Spinal cord (tissue), 10 donors: ENCODE results near the gene RAET1L. TPM values are rescaled to one million over a fixed set of nuclear protein-coding genes. Genes with fewer than 3 reads are reported as not detected.
"Not testable (repeated sequence)": the region's sequence is repeated elsewhere in the genome, so short reads cannot be mapped to it uniquely, and the experiment has no call there.

Source experiments
- DNase-seq, 6 donors: peaks; one replicate each; pipeline versions ENCODE4 v3.0.0 to v3.0.0-alpha.2; 2013 to 2015; ENCODE audit warnings: low spot score in 6 of 6, low read depth in 4 of 6
- H3K27ac ChIP-seq: one replicate; pipeline ENCODE4 v1.5.1; 2013; ENCODE audit warnings: low read depth, low read length, control low read depth
- H3K27me3 ChIP-seq: one replicate; pipeline ENCODE4 v1.6.1; 2013; ENCODE audit warnings: low read length; ENCODE audit not compliant: control insufficient read depth, insufficient read depth
- H3K36me3 ChIP-seq: one replicate; pipeline ENCODE4 v1.6.1; 2013; ENCODE audit warnings: low read length; ENCODE audit not compliant: control insufficient read depth, insufficient read depth
- H3K4me1 ChIP-seq: one replicate; pipeline ENCODE4 v1.6.1; 2013; ENCODE audit warnings: low read length; ENCODE audit not compliant: control insufficient read depth, insufficient read depth
- H3K4me3 ChIP-seq: one replicate; pipeline ENCODE4 v1.5.1; 2013; ENCODE audit warnings: low read depth, low read length, control low read depth
- H3K9me3 ChIP-seq: one replicate; pipeline ENCODE4 v1.6.1; 2013; ENCODE audit warnings: low read length; ENCODE audit not compliant: control insufficient read depth, insufficient read depth
- WGBS: methylation state at CpG from one replicate; pipeline ENCODE4 v1.1.5; 2013; ENCODE audit warnings: missing lambda C conversion rate; ENCODE audit not compliant: insufficient coverage; 5-methylcytosine and 5-hydroxymethylcytosine counted together
- polyA plus RNA-seq, 2 donors: library from polyadenylated mRNA; unstranded; fragments of 120-200 nt; gene quantifications; one replicate each; pipeline ENCODE4 v1.2.1, GENCODE V29; 2013; ENCODE audit not compliant: insufficient read length in 2 of 2
- total RNA-seq, 2 donors: library from RNA; depleted of rRNA in 1 of 2; stranded (reverse); fragments of 120-200 nt in 1 of 2; fragments of >200 nt in 1 of 2; gene quantifications; one replicate each; pipeline versions ENCODE4 v1.2.3 to v1.2.4, GENCODE V29; 2013 to 2014
- donor health status: healthy.

RAET1L gene
- total and polyA plus RNA-seq, 4 donors = not detected

DNA sequence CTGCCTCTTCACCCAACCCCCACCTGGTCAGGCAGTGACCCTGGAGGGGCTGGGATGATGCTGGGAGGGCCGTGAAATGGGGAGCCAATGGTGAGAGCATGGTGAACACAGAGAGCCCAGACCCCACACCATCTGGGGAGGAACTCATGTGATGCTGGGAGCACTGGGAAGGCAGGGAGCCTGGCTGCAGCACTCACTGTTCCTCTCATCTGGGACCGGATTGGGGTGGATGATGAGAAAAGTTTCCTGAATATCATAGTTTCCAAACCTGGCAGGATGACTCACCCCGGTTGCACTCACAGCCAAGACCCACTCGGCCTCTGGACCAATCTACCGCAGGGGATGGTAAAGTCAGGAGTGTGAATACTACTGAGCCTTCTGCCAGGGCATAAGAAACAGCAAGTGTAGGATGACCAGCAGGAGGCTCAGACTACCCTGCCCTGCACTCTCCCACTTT, 39.8 kb downstream of the RAET1L start:
- Histone ChIP-seq H3K4me3 (no peak overlapping the region), H3K9me3 (peaks cover 4% of the 10 kb centered on the region), H3K27me3 (peaks cover 91% of the 10 kb centered on the region), H3K36me3 (no peaks in the 10 kb centered on the region), H3K4me1 (peaks cover 11% of the 10 kb centered on the region), H3K27ac (no peak overlapping the region)
- no peak for DNase-seq
- WGBS = 4% methylated on average over 4 of the region's 5 CpGs

DNA sequence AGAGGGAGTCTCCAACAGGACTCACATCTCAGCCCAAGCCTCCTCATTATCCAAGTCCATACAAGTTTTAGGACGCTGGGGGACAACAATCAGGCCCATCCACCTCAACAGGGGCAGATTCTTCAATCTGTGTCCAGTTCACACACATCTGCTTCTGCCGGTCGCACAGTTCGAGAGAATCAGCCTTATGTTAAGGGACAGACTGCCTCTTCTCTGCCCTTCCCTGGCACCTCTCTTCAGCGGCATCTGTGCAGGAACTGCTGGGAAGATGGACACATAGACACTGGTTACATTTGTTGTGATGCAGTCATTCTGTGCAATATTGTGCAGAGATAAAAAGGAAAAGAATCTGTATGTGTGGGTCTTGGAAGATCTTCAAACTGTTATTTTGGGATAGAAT, 40.6 kb downstream of the RAET1L start:
- no peaks in the 10 kb centered on the region for H3K36me3 ChIP-seq
- H3K9me3 ChIP-seq = peaks cover 4% of the 10 kb centered on the region
- H3K27ac ChIP-seq = no peak overlapping the region
- WGBS = 23% methylated on average over 4 of the region's 5 CpGs
- peaks cover 86% of the 10 kb centered on the region for H3K27me3 ChIP-seq
- peaks cover 4% of the 10 kb centered on the region for H3K4me1 ChIP-seq
- DNase-seq = no peak
- H3K4me3 ChIP-seq = no peak overlapping the region

DNA sequence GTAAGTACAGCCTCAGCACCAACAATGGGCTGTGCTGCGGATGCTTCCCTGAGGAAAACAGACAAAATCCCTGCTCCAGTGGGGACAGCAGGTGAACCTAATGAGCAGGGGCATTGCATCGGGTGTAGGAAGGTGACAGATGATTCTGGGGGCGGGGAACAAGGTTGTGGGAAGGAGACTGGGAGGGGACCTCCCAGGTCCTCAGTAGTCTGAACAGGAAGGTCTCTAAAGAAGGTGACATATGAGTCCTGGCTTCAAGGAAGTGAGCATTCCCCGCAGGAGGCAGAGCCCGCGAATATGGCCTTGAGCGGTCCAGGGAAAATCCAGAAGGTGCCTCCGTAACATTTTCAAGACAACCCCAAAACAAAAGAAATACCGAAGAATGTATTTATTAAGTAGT, 42.2 kb downstream of the RAET1L start:
- 0% methylated on average over 3 of the region's 9 CpGs for WGBS
- no peaks in the 10 kb centered on the region for H3K9me3 ChIP-seq
- H3K36me3 ChIP-seq = no peaks in the 10 kb centered on the region
- no peak for DNase-seq
- H3K4me3 ChIP-seq = no peak overlapping the region
- no peaks in the 10 kb centered on the region for H3K4me1 ChIP-seq
- peaks cover 81% of the 10 kb centered on the region for H3K27me3 ChIP-seq
- no peak overlapping the region for H3K27ac ChIP-seq

DNA sequence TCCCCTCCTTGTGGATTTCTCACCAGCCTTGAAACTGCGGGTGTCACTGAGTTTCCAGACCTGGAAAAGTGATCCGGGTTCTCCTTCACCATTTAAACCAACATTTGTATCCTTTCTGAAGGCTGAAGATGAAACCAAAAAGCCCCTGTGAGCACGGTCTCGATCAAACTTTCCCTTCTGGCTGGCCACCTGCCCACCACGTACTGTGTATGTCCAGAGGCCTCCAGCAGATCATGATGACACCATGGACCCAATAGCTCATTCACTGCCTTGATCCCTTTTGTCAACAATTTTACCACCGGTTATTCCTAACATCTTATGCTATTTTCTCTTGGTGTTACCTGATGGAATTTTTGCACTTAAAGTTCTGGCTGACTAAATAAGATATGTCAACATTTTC, 46.0 kb downstream of the RAET1L start:
- DNase-seq = no peak
- Histone ChIP-seq H3K36me3 (no peaks in the 10 kb centered on the region), H3K4me3 (no peak overlapping the region), H3K4me1 (no peaks in the 10 kb centered on the region), H3K9me3 (no peaks in the 10 kb centered on the region), H3K27me3 (peaks cover 76% of the 10 kb centered on the region), H3K27ac (no peak overlapping the region)
- WGBS = 64% methylated on average over 4 of the region's 6 CpGs

DNA sequence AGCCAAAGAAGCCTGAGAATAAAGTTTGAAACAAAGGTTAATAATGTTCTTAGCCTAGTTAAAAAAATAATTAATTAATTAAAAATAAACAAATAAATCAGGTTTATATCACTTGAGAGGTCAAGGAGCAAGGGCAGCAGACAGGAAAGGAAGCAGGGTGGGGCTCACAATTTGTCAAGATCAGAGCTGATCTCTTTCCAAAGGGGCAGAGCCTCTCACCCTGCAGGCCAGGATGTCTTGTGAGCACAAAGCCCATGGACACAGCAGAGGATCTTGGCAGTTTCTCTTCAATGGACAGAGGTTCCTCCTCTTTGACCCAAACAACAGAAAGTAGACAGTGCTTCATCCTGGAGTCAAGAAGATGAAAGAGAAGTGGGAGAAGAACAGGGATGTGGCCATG, 46.7 kb downstream of the RAET1L start:
- no peak overlapping the region for H3K4me3 ChIP-seq
- H3K27ac ChIP-seq = no peak overlapping the region
- no peaks in the 10 kb centered on the region for H3K36me3 ChIP-seq
- no peaks in the 10 kb centered on the region for H3K9me3 ChIP-seq
- no peaks in the 10 kb centered on the region for H3K4me1 ChIP-seq
- DNase-seq = no peak
- H3K27me3 ChIP-seq = peaks cover 79% of the 10 kb centered on the region

DNA sequence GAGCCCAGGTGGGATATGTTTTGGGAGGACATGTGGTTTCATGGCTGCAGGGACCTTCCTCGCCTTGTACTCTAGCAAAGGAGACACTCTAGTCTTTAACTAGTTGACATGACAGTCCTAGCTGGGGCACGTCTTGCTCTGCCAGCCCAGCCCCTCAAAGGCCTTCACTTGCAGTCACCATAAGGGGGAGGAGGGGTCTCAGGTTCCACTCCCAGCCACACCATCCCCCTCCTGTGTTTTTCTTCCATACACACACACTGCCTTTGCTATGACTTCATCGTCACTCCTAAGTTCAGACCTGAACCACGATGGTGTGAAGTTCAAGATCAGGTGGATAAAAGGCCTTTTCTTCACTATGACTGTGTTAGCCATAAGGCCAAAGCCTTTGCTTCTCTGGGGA, 48.1 kb downstream of the RAET1L start:
- Histone ChIP-seq H3K27ac (no peak overlapping the region), H3K27me3 (peaks cover 71% of the 10 kb centered on the region), H3K36me3 (no peaks in the 10 kb centered on the region), H3K4me1 (no peaks in the 10 kb centered on the region), H3K4me3 (no peak overlapping the region), H3K9me3 (peaks cover under 1% of the 10 kb centered on the region)
- WGBS = 43% methylated on average over 2 of the region's 4 CpGs
- DNase-seq = no peak

DNA sequence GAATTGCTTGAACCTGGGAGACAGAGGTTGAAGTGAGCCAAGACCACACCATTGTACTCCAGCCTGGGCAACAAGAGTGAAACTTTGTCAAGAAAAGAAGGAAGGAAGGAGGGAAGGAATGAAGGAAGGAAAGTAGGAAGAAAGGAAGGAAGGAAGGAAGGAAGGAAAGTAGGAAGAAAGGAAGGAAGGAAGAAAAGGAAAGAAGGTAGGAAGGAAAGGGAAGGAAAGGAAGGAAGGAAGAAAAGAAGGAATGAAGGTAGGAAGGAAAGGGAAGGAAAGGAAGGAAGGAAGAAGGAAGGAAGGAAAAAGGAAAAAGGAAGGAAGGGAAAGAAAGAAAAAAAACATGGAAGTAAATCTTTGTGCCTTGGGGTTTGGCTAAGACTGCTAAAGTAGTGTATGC, 49.9 kb downstream of the RAET1L start:
- H3K36me3 ChIP-seq = no peaks in the 10 kb centered on the region
- DNase-seq = no peak
- H3K9me3 ChIP-seq = peaks cover 3% of the 10 kb centered on the region
- no peaks in the 10 kb centered on the region for H3K4me1 ChIP-seq
- no peak overlapping the region for H3K4me3 ChIP-seq
- peaks cover 58% of the 10 kb centered on the region for H3K27me3 ChIP-seq
- no peak overlapping the region for H3K27ac ChIP-seq

DNA sequence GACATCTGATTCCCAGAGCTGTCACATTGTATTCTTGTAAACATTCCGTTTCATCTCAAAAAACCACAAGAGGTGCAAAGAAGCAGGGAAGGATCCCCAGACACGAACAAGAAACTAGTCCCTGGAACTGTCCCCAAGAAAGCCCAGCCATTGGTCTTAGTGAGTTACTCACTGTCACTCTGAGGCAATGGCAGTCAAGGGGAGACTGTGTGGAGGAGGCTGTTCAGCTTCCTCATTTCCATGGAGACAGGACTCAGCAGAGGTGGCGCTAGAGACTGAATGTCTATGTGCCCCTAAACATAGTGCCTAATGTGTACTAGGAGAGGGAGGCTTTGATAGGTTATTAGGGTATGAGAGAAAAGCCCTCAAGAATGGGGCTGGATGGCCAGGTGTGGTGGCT, 50.5 kb downstream of the RAET1L start:
- peaks cover 3% of the 10 kb centered on the region for H3K9me3 ChIP-seq
- no peak overlapping the region for H3K4me3 ChIP-seq
- peaks cover 59% of the 10 kb centered on the region for H3K27me3 ChIP-seq
- 10% methylated on average over 2 of the region's 3 CpGs for WGBS
- H3K4me1 ChIP-seq = no peaks in the 10 kb centered on the region
- no peak for DNase-seq
- no peaks in the 10 kb centered on the region for H3K36me3 ChIP-seq
- H3K27ac ChIP-seq = no peak overlapping the region

DNA sequence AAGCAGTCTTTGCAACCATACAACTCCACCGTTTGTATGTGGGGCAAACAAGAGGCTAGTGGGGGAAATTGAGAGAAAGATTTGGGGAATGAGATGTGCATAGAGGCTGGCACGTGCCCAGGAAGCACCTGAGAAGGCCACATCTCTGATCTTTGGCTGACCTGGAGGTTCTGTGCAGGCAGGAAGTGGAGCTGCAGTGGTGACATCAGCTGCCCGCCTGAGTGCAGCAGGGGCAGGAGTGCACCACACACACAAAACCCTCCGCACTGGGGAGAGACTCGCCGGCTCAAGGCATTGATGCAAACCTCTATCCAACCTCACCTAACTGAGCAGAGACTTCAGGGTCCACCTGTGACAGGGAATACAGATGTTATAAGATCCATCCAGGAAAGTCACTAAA, 50.9 kb downstream of the RAET1L start:
- H3K36me3 ChIP-seq, H3K27ac ChIP-seq, H3K4me1 ChIP-seq, H3K4me3 ChIP-seq, H3K9me3 ChIP-seq, DNase-seq: not testable (repeated sequence)
- peaks cover 59% of the 10 kb centered on the region for H3K27me3 ChIP-seq
- 71% methylated on average over 1 of the region's 6 CpGs for WGBS

DNA sequence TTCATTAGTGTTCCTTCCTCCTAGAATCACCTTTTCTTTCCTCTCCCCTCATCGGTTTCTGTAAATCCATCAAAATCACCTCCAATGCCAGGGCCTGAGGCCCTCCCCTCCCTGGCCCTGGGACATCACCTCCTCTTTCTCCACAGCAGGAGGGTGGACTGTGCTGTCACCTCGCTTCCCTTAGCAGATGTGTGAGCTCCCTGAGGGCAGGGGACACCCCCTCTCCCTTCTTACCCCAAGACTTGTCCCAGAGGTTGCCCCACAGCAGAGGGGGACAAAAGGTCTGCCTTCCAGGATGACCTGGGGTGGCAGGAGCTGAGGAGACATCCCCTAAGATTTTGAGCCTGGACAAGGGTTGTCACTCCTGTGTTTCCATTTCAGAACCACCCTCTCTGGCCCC, 55.7 kb downstream of the RAET1L start:
- Histone ChIP-seq H3K27ac (no peak overlapping the region), H3K4me3 (no peak overlapping the region), H3K36me3 (no peaks in the 10 kb centered on the region), H3K27me3 (peaks cover 47% of the 10 kb centered on the region), H3K9me3 (peaks cover 3% of the 10 kb centered on the region), H3K4me1 (peaks cover 10% of the 10 kb centered on the region)
- WGBS = 75% methylated on average over 1 of the region's 2 CpGs
- DNase-seq = no peak
